GM23338 (cell line): ENCODE results near the gene MYLK3. TPM values are rescaled to one million over a fixed set of nuclear protein-coding genes. Genes with fewer than 3 reads are reported as not detected.

Experiments
- ATAC-seq: fragments of 200-7000 bp; cut with Tn5 transposase; 3 replicates; pipeline ENCODE4 v1.9.1; 2020
- DNase-seq: peaks from one replicate; pipeline ENCODE4 v3.0.0-alpha.2; 2015; ENCODE audit warnings: low spot score
- H2AFZ ChIP-seq: fragments of 200-600 bp; sonication (generic); 2 replicates; pipeline ENCODE4 v1.8.0; 2016; ENCODE audit warnings: antibody characterized with exemption, mild to moderate bottlenecking, moderate library complexity
- H3F3A ChIP-seq: fragments of 200-600 bp; sonication (generic); replicated peaks from 2 replicates; pipeline ENCODE4 v1.8.0; 2017; ENCODE audit warnings: antibody characterized with exemption, mixed run types, low read depth
- H3K27ac ChIP-seq: fragments of 200-600 bp; sonication (generic); 2 replicates; pipeline ENCODE4 v1.6.1; 2016; ENCODE audit warnings: low read depth
- H3K27me3 ChIP-seq: fragments of 200-600 bp; sonication (generic); 2 replicates; pipeline ENCODE4 v1.8.0; 2016; ENCODE audit warnings: mild to moderate bottlenecking, mixed run types, moderate library complexity; ENCODE audit not compliant: insufficient read depth
- H3K36me3 ChIP-seq: fragments of 200-600 bp; sonication (generic); 2 replicates; pipeline ENCODE4 v1.8.0; 2016; ENCODE audit warnings: mild to moderate bottlenecking; ENCODE audit not compliant: insufficient read depth
- H3K4me1 ChIP-seq: fragments of 200-600 bp; sonication (generic); 2 replicates; pipeline ENCODE4 v1.8.0; 2016; ENCODE audit warnings: mild to moderate bottlenecking, moderate library complexity; ENCODE audit not compliant: insufficient read depth
- H3K4me2 ChIP-seq: fragments of 200-600 bp; sonication (generic); 2 replicates; pipeline ENCODE4 v1.7.1; 2017; ENCODE audit warnings: mixed run types
- H3K4me3 ChIP-seq: fragments of 200-600 bp; sonication (generic); 2 replicates; pipeline ENCODE4 v1.6.1; 2016; ENCODE audit warnings: mixed run types
- H3K79me2 ChIP-seq: fragments of 200-600 bp; sonication (generic); replicated peaks from 2 replicates; pipeline ENCODE4 v1.8.0; 2017; ENCODE audit warnings: mild to moderate bottlenecking; ENCODE audit not compliant: insufficient read depth
- H3K9me2 ChIP-seq: fragments of 200-600 bp; sonication (generic); 2 replicates; pipeline ENCODE4 v1.8.0; 2017; ENCODE audit not compliant: insufficient read depth
- H4K20me1 ChIP-seq: fragments of 200-600 bp; sonication (generic); replicated peaks from 2 replicates; pipeline ENCODE4 v1.8.0; 2017; ENCODE audit warnings: mild to moderate bottlenecking; ENCODE audit not compliant: insufficient read depth
- H3K27ac Mint-ChIP-seq: 2 replicates; pipeline ENCODE4 v1.8.0; 2020; ENCODE audit warnings: inconsistent platforms, mild to moderate bottlenecking, moderate library complexity, mixed read lengths
- H3K27me3 Mint-ChIP-seq: 3 replicates; pipeline ENCODE4 v1.8.0; 2022; ENCODE audit warnings: low read depth, mild to moderate bottlenecking, moderate library complexity, mixed read lengths, inconsistent platforms; ENCODE audit not compliant: insufficient read depth, poor library complexity
- H3K36me3 Mint-ChIP-seq: 3 replicates; pipeline ENCODE4 v1.8.0; 2021; ENCODE audit warnings: low read depth, mild to moderate bottlenecking, inconsistent platforms, moderate library complexity, mixed read lengths
- H3K4me1 Mint-ChIP-seq: 3 replicates; pipeline ENCODE4 v1.8.0; 2020; ENCODE audit warnings: mild to moderate bottlenecking, inconsistent platforms, mixed read lengths
- H3K4me3 Mint-ChIP-seq: 3 replicates; pipeline ENCODE4 v1.8.0; 2021; ENCODE audit warnings: moderate library complexity, mild to moderate bottlenecking, inconsistent platforms, mixed read lengths
- H3K9me3 Mint-ChIP-seq: 3 replicates; pipeline ENCODE4 v1.8.0; 2020; ENCODE audit warnings: moderate library complexity, mild to moderate bottlenecking, inconsistent platforms, mixed read lengths
- JUNB ChIP-seq: IDR thresholded peaks from one replicate; pipeline ENCODE4 v1.6.1; 2016; ENCODE audit warnings: antibody characterized with exemption; ENCODE audit not compliant: unreplicated experiment
- NANOG ChIP-seq: IDR thresholded peaks from 2 replicates; pipeline ENCODE4 v1.6.1; 2016; ENCODE audit warnings: antibody characterized with exemption, borderline replicate concordance
- POLR2AphosphoS5 ChIP-seq: IDR thresholded peaks from 2 replicates; pipeline ENCODE4 v1.6.1; 2016; ENCODE audit warnings: antibody characterized with exemption, low read depth
- STAT1 ChIP-seq: IDR thresholded peaks from one replicate; pipeline ENCODE4 v1.6.1; 2016; ENCODE audit warnings: antibody characterized with exemption; ENCODE audit not compliant: unreplicated experiment
- polyA plus RNA-seq: library from polyadenylated mRNA; unstranded; fragments of >200 nt; fragmentation: Nextera tagmentation; extraction: Ambion mirVana; gene quantifications from 2 replicates; pipeline ENCODE4 v1.2.1, GENCODE V29; 2016
- total RNA-seq: library from RNA; depleted of rRNA; stranded (reverse); fragments of >200 nt; shearing (Covaris generic); gene quantifications from 2 replicates; pipeline ENCODE4 v1.2.3, GENCODE V29; 2014
- TF ChIP-seq, protein P1 (sequence below): IDR thresholded peaks from one replicate; pipeline ENCODE4 v1.6.1; 2018; ENCODE audit warnings: antibody characterized with exemption; ENCODE audit not compliant: unreplicated experiment
- TF ChIP-seq, protein P2 (sequence below): fragments of 250-450 bp; sonication (Bioruptor Pico); IDR thresholded peaks from 2 replicates; pipeline ENCODE4 v1.5.0; 2020; ENCODE audit warnings: mild to moderate bottlenecking, moderate library complexity

Gene MYLK3
- total and polyA plus RNA-seq, 2 experiments from 2014 or later = 0.18 to 0.63 TPM

DNA sequence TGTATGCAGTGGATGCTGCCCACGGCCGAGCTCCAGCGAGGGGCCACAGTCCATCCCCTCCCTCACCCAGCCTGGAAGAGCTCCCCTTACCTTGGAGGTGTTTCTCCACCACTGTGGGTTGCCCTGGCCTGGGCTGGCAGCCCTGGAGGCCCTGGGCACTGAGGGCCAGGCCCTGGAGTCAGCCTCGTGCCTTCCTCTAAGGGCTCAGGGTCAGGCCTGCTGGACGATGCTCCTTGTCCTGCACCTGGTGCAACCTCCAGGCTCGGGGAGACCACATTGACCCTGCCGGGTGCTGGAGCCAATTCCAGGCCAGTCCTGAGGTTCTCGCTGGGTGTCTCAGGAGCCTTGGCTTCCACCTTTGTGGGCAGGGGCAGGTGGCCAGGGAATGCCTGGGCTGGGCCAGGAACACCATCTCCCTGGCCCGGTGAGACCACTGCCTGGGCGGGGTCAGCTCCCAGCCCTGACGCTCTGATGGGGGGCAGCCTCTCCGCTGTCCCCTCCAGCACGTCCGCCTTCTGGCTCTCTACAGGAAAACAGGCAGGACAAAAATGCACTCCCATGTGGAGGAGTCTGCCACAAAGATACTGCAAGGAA, 10.4 kb downstream of the MYLK3 start:
- H3K79me2 ChIP-seq = no peaks in the 10 kb centered on the region
- no peak for TF ChIP-seq STAT1
- TF ChIP-seq NANOG = no peak
- TF ChIP-seq, protein P1, sequence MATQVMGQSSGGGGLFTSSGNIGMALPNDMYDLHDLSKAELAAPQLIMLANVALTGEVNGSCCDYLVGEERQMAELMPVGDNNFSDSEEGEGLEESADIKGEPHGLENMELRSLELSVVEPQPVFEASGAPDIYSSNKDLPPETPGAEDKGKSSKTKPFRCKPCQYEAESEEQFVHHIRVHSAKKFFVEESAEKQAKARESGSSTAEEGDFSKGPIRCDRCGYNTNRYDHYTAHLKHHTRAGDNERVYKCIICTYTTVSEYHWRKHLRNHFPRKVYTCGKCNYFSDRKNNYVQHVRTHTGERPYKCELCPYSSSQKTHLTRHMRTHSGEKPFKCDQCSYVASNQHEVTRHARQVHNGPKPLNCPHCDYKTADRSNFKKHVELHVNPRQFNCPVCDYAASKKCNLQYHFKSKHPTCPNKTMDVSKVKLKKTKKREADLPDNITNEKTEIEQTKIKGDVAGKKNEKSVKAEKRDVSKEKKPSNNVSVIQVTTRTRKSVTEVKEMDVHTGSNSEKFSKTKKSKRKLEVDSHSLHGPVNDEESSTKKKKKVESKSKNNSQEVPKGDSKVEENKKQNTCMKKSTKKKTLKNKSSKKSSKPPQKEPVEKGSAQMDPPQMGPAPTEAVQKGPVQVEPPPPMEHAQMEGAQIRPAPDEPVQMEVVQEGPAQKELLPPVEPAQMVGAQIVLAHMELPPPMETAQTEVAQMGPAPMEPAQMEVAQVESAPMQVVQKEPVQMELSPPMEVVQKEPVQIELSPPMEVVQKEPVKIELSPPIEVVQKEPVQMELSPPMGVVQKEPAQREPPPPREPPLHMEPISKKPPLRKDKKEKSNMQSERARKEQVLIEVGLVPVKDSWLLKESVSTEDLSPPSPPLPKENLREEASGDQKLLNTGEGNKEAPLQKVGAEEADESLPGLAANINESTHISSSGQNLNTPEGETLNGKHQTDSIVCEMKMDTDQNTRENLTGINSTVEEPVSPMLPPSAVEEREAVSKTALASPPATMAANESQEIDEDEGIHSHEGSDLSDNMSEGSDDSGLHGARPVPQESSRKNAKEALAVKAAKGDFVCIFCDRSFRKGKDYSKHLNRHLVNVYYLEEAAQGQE = no peak
- TF ChIP-seq, protein P2, sequence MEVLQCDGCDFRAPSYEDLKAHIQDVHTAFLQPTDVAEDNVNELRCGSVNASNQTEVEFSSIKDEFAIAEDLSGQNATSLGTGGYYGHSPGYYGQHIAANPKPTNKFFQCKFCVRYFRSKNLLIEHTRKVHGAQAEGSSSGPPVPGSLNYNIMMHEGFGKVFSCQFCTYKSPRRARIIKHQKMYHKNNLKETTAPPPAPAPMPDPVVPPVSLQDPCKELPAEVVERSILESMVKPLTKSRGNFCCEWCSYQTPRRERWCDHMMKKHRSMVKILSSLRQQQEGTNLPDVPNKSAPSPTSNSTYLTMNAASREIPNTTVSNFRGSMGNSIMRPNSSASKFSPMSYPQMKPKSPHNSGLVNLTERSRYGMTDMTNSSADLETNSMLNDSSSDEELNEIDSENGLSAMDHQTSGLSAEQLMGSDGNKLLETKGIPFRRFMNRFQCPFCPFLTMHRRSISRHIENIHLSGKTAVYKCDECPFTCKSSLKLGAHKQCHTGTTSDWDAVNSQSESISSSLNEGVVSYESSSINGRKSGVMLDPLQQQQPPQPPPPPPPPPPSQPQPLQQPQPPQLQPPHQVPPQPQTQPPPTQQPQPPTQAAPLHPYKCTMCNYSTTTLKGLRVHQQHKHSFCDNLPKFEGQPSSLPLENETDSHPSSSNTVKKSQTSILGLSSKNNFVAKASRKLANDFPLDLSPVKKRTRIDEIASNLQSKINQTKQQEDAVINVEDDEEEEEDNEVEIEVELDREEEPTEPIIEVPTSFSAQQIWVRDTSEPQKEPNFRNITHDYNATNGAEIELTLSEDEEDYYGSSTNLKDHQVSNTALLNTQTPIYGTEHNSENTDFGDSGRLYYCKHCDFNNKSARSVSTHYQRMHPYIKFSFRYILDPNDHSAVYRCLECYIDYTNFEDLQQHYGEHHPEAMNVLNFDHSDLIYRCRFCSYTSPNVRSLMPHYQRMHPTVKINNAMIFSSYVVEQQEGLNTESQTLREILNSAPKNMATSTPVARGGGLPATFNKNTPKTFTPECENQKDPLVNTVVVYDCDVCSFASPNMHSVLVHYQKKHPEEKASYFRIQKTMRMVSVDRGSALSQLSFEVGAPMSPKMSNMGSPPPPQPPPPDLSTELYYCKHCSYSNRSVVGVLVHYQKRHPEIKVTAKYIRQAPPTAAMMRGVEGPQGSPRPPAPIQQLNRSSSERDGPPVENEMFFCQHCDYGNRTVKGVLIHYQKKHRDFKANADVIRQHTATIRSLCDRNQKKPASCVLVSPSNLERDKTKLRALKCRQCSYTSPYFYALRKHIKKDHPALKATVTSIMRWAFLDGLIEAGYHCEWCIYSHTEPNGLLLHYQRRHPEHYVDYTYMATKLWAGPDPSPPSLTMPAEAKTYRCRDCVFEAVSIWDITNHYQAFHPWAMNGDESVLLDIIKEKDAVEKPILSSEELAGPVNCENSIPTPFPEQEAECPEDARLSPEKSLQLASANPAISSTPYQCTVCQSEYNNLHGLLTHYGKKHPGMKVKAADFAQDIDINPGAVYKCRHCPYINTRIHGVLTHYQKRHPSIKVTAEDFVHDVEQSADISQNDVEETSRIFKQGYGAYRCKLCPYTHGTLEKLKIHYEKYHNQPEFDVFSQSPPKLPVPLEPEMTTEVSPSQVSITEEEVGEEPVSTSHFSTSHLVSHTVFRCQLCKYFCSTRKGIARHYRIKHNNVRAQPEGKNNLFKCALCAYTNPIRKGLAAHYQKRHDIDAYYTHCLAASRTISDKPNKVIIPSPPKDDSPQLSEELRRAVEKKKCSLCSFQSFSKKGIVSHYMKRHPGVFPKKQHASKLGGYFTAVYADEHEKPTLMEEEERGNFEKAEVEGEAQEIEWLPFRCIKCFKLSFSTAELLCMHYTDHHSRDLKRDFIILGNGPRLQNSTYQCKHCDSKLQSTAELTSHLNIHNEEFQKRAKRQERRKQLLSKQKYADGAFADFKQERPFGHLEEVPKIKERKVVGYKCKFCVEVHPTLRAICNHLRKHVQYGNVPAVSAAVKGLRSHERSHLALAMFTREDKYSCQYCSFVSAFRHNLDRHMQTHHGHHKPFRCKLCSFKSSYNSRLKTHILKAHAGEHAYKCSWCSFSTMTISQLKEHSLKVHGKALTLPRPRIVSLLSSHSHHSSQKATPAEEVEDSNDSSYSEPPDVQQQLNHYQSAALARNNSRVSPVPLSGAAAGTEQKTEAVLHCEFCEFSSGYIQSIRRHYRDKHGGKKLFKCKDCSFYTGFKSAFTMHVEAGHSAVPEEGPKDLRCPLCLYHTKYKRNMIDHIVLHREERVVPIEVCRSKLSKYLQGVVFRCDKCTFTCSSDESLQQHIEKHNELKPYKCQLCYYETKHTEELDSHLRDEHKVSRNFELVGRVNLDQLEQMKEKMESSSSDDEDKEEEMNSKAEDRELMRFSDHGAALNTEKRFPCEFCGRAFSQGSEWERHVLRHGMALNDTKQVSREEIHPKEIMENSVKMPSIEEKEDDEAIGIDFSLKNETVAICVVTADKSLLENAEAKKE (CRISPR knock-in tag) = no peak
- no peak for TF ChIP-seq JUNB
- no peak for TF ChIP-seq POLR2AphosphoS5
- Mint-ChIP-seq H3K27me3 (peaks cover 10% of the 10 kb centered on the region), H3K27ac (no peak overlapping the region), H3K9me3 (no peaks in the 10 kb centered on the region; the same call in 2 of the 3 replicates), H3K36me3 (no peaks in the 10 kb centered on the region), H3K4me1 (no peaks in the 10 kb centered on the region; the same call in 2 of the 3 replicates), H3K4me3 (no peak overlapping the region)
- no peaks in the 10 kb centered on the region for H4K20me1 ChIP-seq
- H2AFZ ChIP-seq = no peak overlapping the region
- H3K4me2 ChIP-seq = no peak overlapping the region
- no peaks in the 10 kb centered on the region for H3K9me2 ChIP-seq
- H3K27ac ChIP-seq = no peak overlapping the region
- ATAC-seq (no peak), DNase-seq (no peak)
- H3K27me3 ChIP-seq = no peaks in the 10 kb centered on the region
- H3F3A ChIP-seq = no peaks in the 10 kb centered on the region
- no peaks in the 10 kb centered on the region for H3K4me1 ChIP-seq
- no peaks in the 10 kb centered on the region for H3K36me3 ChIP-seq
- no peak overlapping the region for H3K4me3 ChIP-seq
